Loucy (cell line): ENCODE results near the gene HCAR1.

Experiments used
- CTCF ChIP-seq: fragments of 200-600 bp; sonication (generic); conservative IDR thresholded peaks from 2 replicates; pipeline ENCODE4 v1.5.1; 2014; ENCODE audit warnings: mild to moderate bottlenecking, antibody characterized with exemption, low read length
- EZH2phosphoT487 ChIP-seq: fragments of 200-600 bp; IDR thresholded peaks from 2 replicates; pipeline ENCODE4 v1.6.1; 2018; ENCODE audit warnings: antibody characterized with exemption, mild to moderate bottlenecking, moderate library complexity, borderline replicate concordance

GRCh38 chr12:122686538-122686937 is 44.1 kb downstream of the HCAR1 start:
- TF ChIP-seq CTCF: no peak
- no peak for TF ChIP-seq EZH2phosphoT487
